Measurements from ENCODE around the gene MAD1L1. TPM values are rescaled to one million over a fixed set of nuclear protein-coding genes. Genes with fewer than 3 reads are reported as not detected.

Gene MAD1L1
- total RNA-seq, 2 experiments from 2014 or later = 40.0 to 44.7 TPM

DNA sequence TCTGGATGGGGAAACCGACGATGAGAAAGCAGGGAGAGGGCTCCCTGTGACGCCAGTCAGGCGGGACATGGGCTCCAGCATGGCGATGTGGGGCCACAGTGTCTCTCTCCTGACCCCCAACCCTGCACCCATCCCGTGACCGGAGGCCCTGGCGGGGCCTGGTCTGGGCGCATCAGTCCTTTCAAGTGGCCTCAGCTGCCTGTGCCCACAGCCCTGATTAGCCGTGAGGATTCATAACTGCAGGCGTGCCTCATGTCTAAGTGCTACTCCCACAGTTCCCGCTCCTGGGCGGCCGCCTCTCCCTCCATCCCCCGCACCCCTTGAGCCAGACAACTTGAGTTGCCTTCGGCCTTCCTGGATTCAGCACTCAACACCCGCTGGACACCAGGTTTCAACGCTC is 321.9 kb downstream of the MAD1L1 start:
- no peaks in the 10 kb centered on the region for H3K9me3 Mint-ChIP-seq
- H3K27ac Mint-ChIP-seq = no peak overlapping the region
- intact Hi-C loops (cut with micrococcal nuclease) = no loop called here
- TF ChIP-seq, protein P1, sequence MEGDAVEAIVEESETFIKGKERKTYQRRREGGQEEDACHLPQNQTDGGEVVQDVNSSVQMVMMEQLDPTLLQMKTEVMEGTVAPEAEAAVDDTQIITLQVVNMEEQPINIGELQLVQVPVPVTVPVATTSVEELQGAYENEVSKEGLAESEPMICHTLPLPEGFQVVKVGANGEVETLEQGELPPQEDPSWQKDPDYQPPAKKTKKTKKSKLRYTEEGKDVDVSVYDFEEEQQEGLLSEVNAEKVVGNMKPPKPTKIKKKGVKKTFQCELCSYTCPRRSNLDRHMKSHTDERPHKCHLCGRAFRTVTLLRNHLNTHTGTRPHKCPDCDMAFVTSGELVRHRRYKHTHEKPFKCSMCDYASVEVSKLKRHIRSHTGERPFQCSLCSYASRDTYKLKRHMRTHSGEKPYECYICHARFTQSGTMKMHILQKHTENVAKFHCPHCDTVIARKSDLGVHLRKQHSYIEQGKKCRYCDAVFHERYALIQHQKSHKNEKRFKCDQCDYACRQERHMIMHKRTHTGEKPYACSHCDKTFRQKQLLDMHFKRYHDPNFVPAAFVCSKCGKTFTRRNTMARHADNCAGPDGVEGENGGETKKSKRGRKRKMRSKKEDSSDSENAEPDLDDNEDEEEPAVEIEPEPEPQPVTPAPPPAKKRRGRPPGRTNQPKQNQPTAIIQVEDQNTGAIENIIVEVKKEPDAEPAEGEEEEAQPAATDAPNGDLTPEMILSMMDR (IDR thresholded peaks at IDR 0.05) = no peak
- no peaks in the 10 kb centered on the region for H3K27me3 Mint-ChIP-seq
- peaks cover 4% of the 10 kb centered on the region for H3K4me1 Mint-ChIP-seq (ENCODE audit: low read depth)
- no peak overlapping the region for H3K4me3 Mint-ChIP-seq
- H3K36me3 Mint-ChIP-seq (ENCODE audit: low read depth) = no peaks in the 10 kb centered on the region
- CTCF ChIA-PET = no interaction called here
- DNase-seq (no peak), ATAC-seq (no peak)
- POLR2A ChIA-PET = no interaction called here

DNA sequence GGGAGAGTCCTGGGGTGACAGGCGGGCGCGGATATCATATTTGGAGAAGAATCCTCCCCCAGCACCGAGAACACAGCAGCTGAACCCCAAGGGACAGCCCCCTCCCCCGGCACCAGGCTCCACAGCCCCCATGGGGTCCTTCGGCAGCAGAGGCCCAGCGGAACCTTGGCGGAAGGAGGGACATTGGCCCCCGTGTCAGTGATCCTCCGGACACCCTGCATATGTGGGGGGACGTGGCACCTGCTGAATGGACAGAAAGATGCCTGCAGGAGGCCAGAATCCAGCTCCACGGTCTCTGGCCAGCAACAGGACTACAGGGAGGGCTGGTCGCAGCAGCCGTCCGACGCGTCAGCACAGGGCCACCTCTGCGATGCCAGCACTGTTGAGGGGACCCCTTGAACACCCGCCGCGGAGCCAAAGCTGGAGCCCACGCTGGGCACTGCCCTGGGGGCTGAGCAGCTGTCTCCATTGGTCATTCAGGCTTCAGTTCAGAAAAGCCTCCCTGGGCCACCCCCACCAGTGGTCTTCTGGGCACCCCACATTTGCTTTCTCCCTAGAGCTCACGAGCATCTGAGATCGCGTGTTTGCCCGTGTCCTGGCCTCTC is 322.6 kb downstream of the MAD1L1 start:
- H3K4me1 Mint-ChIP-seq (ENCODE audit: low read depth) = peaks cover 4% of the 10 kb centered on the region
- no peaks in the 10 kb centered on the region for H3K36me3 Mint-ChIP-seq (ENCODE audit: low read depth)
- no peak for DNase-seq
- no peak for ATAC-seq
- no peaks in the 10 kb centered on the region for H3K27me3 Mint-ChIP-seq
- intact Hi-C loops (cut with micrococcal nuclease) = no loop called here
- H3K27ac Mint-ChIP-seq = no peak overlapping the region
- no peak overlapping the region for H3K4me3 Mint-ChIP-seq
- TF ChIP-seq, protein P1 (IDR thresholded peaks at IDR 0.05) = no peak
- POLR2A ChIA-PET = no interaction called here
- CTCF ChIA-PET = no interaction called here
- H3K9me3 Mint-ChIP-seq = no peaks in the 10 kb centered on the region

DNA sequence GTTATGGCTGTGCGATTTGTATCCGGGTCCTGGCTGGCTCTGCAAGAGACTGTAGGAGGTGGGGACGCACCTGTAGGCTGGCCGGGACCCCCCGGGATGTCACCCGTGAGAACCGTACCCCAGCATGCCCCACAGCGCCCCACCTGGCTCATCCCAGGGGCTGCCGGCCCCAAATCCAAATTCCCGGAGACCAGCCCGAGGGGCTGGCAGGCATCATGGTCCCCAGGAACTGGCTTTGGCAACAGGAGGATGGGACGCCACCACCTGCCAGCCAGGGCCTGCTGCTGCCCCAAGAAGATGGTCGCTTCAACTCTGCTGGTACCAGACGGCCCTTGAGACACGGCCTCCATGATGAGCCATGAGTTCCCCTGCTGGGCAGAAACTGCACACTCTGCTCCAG is 323.3 kb downstream of the MAD1L1 start:
- POLR2A ChIA-PET = no interaction called here
- peaks cover 4% of the 10 kb centered on the region for H3K4me1 Mint-ChIP-seq (ENCODE audit: low read depth)
- intact Hi-C loops (cut with micrococcal nuclease) = no loop called here
- no peaks in the 10 kb centered on the region for H3K27me3 Mint-ChIP-seq
- CTCF ChIA-PET = no interaction called here
- no peaks in the 10 kb centered on the region for H3K36me3 Mint-ChIP-seq (ENCODE audit: low read depth)
- ATAC-seq (no peak), DNase-seq (no peak)
- H3K4me3 Mint-ChIP-seq = no peak overlapping the region
- H3K9me3 Mint-ChIP-seq = no peaks in the 10 kb centered on the region
- no peak overlapping the region for H3K27ac Mint-ChIP-seq
- TF ChIP-seq, protein P1 (IDR thresholded peaks at IDR 0.05) = no peak

DNA sequence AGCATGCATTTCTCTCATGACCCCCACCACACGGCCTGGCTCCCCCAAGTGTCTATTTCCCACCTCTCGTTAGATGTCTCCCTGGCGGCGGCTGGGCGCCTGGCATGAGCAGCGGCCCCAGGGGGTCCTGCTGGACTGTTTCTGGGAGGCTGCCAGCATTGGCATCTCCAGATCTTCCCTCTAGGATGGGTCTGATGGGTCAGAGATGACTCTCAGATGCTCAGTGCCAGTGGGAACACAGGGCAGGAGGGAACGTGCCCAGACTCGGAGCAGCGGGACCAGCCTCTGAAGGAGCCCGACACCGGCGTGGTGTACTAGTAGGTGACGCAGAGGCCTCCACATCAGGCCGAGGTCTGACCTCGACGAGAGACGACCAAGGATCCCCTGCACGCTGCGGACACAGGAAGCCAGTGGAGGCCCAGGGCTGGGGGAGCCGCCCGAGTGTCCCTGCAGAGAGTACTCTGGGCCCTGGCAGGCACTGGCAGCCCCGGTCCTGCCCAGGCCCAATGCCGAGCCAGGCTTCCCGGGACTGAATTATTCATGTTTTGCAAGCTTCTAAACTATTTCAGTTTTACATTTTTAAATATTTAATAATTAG is 323.8 kb downstream of the MAD1L1 start:
- peaks cover 4% of the 10 kb centered on the region for H3K4me1 Mint-ChIP-seq (ENCODE audit: low read depth)

DNA sequence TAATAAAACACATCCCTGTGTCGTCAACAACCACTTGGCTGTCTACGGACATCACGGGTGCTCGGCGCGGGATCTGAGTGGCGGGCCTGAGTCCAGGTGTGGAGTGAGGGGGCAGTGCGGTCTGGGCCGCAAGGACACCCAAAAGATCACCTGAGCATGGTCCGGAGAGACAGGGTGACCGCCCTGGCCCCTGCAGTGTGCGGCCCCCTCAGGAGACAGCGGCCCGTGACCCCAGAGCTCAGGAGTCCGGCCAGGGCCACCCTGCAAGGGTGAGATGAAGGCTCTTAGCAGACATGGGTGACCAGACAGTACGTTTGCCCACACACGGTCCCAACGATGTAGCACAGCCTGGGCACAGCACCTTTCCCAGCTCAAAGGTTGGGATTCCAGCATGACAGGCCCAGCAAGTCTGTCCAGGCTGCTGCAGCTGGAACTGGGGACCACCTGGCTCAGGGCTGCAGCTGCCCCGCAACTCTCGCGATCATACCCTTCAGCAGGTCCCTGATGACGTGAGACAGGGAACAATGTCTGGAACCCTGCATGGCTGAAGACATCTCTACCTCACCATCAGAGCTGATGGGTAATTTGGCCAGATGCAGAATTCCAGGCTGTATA is 324.9 kb downstream of the MAD1L1 start:
- no peak overlapping the region for H3K4me3 Mint-ChIP-seq
- peaks cover 4% of the 10 kb centered on the region for H3K4me1 Mint-ChIP-seq (ENCODE audit: low read depth)
- intact Hi-C loops (cut with micrococcal nuclease) = no loop called here
- POLR2A ChIA-PET = no interaction called here
- no peaks in the 10 kb centered on the region for H3K36me3 Mint-ChIP-seq (ENCODE audit: low read depth)
- no peak for DNase-seq
- no peaks in the 10 kb centered on the region for H3K9me3 Mint-ChIP-seq
- ATAC-seq = no peak
- TF ChIP-seq, protein P1 (IDR thresholded peaks at IDR 0.05) = no peak
- CTCF ChIA-PET = no interaction called here
- H3K27me3 Mint-ChIP-seq = no peaks in the 10 kb centered on the region
- no peak overlapping the region for H3K27ac Mint-ChIP-seq

More for the DNA sequence above, 323.8 kb downstream of the MAD1L1 start:
- ATAC-seq (no peak), DNase-seq (no peak)
- intact Hi-C loops (cut with micrococcal nuclease) = no loop called here
- H3K27ac Mint-ChIP-seq = no peak overlapping the region
- H3K9me3 Mint-ChIP-seq = no peaks in the 10 kb centered on the region
- ChIA-PET CTCF (no interaction called here), POLR2A (no interaction called here)
- H3K4me3 Mint-ChIP-seq = no peak overlapping the region
- no peaks in the 10 kb centered on the region for H3K27me3 Mint-ChIP-seq
- no peaks in the 10 kb centered on the region for H3K36me3 Mint-ChIP-seq (ENCODE audit: low read depth)
- TF ChIP-seq, protein P1 (IDR thresholded peaks at IDR 0.05) = no peak

Measured in activated CD8-positive, alpha-beta T cell treated with anti-CD3 and anti-CD28 coated beads for 36 hours (primary cell).